SH-SY5Y (cell line): Measurements from ENCODE around the gene OBSCN.

Experiments
- GATA2 ChIP-seq: IDR thresholded peaks from 2 replicates; pipeline ENCODE4 v1.6.1; 2011; ENCODE audit warnings: mild to moderate bottlenecking, low read depth, low read length
- GATA3 ChIP-seq: IDR thresholded peaks from 2 replicates; pipeline ENCODE4 v1.6.1; 2011; ENCODE audit warnings: low read depth, mild to moderate bottlenecking, low read length, moderate library complexity

- TF ChIP-seq GATA2 (peak; percentile 11; the same call in 1 of the 2 replicates), GATA3 (no peak)
These were observed 42.3 kb upstream of the OBSCN start, which contains the start of gene IBA57 for GRCh38 chr1:228165372-228166169.
